Measurements from ENCODE around the gene SPSB3. TPM values are rescaled to one million over a fixed set of nuclear protein-coding genes. Genes with fewer than 3 reads are reported as not detected.

Gene SPSB3
- total and polyA plus RNA-seq, 2 of the 13 experiments (the other 11 are each of a cell fraction or from before 2014, with no cell fraction given) = 13.2 to 21.9 TPM

DNA sequence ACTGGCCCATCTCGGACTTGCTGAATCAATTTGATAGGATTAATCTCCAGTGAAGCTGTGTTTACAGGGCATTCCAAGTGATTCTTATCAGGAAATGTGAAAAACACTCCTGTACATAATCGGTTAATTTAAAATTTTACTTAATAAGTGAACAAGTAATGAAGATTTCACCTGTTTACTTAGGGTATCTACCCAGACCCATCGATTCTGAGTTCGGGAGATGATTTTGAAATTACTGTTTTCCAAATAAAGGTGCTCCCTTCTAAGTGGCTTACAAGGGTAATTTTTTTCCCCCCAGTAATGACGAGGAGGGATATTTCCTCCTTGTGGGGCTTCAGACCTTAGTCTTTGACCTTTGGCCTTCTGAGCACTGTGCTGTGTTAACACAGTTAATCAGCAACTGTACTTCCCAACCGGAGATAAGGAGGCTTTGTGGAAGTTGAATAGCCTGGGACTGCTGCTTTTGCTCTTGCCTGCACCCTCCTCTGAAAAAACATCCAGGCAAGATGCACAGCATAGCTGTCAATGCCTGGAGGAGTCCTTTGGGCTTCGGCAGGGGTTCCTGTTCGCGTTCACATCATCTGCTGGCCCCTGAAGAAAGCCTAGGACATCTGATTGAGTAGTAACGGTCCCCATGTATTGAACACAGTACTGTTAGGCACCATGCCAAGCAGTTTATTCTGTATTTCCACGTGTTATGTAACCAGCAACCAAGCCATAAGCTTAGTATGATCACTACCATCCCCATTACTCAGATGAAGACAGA lies 46.5 kb upstream of the SPSB3 start (continued):
- no peak for TF ChIP-seq ZNF20 (CRISPR knock-in tag; IDR thresholded peaks at IDR 0.05)
- TF ChIP-seq RARA (CRISPR knock-in tag; IDR thresholded peaks at IDR 0.05) = peak; percentile 81
- TF ChIP-seq, protein P1, sequence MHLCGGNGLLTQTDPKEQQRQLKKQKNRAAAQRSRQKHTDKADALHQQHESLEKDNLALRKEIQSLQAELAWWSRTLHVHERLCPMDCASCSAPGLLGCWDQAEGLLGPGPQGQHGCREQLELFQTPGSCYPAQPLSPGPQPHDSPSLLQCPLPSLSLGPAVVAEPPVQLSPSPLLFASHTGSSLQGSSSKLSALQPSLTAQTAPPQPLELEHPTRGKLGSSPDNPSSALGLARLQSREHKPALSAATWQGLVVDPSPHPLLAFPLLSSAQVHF (CRISPR knock-in tag; IDR thresholded peaks at IDR 0.05) = no peak
- TF ChIP-seq, protein P2, sequence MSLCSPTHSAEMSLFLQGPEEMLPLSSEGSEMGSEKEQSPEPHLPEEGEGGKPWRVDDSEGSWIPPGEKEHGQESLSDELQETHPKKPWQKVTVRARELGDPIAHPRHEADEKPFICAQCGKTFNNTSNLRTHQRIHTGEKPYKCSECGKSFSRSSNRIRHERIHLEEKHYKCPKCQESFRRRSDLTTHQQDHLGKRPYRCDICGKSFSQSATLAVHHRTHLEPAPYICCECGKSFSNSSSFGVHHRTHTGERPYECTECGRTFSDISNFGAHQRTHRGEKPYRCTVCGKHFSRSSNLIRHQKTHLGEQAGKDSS (CRISPR knock-in tag; IDR thresholded peaks at IDR 0.05; ENCODE audit: borderline replicate concordance, low read depth) = peak; percentile 87
- TF ChIP-seq ZNF546 (CRISPR knock-in tag; conservative IDR thresholded peaks at IDR 0.05) = no peak
- TF ChIP-seq IKZF4 (CRISPR knock-in tag; IDR thresholded peaks at IDR 0.05; ENCODE audit: borderline replicate concordance, low read depth, not compliant biosample characterization) = peak; percentile 41
- TF ChIP-seq, protein P3, sequence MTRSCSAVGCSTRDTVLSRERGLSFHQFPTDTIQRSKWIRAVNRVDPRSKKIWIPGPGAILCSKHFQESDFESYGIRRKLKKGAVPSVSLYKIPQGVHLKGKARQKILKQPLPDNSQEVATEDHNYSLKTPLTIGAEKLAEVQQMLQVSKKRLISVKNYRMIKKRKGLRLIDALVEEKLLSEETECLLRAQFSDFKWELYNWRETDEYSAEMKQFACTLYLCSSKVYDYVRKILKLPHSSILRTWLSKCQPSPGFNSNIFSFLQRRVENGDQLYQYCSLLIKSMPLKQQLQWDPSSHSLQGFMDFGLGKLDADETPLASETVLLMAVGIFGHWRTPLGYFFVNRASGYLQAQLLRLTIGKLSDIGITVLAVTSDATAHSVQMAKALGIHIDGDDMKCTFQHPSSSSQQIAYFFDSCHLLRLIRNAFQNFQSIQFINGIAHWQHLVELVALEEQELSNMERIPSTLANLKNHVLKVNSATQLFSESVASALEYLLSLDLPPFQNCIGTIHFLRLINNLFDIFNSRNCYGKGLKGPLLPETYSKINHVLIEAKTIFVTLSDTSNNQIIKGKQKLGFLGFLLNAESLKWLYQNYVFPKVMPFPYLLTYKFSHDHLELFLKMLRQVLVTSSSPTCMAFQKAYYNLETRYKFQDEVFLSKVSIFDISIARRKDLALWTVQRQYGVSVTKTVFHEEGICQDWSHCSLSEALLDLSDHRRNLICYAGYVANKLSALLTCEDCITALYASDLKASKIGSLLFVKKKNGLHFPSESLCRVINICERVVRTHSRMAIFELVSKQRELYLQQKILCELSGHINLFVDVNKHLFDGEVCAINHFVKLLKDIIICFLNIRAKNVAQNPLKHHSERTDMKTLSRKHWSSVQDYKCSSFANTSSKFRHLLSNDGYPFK (CRISPR knock-in tag; IDR thresholded peaks at IDR 0.05; ENCODE audit: borderline replicate concordance) = no peak
- 0 out of 2 replicates have a peak, but pooled peaks have one; percentile 23 for TF ChIP-seq ZNF3 (CRISPR knock-in tag; IDR thresholded peaks at IDR 0.05)
- peak; percentile 87 for TF ChIP-seq ELF3 (CRISPR knock-in tag; IDR thresholded peaks at IDR 0.05)
- peak; percentile 37; the same call in 1 of the 2 replicates for TF ChIP-seq ZNF556 (CRISPR knock-in tag; IDR thresholded peaks at IDR 0.05; ENCODE audit: borderline replicate concordance)
- TF ChIP-seq NONO (IDR thresholded peaks at IDR 0.05) = no peak
- peak; percentile 64 for TF ChIP-seq NONO (CRISPR knock-in tag; conservative IDR thresholded peaks at IDR 0.05)
- TF ChIP-seq MEIS2 (CRISPR knock-in tag; IDR thresholded peaks at IDR 0.05) = no peak; the same call in 1 of the 2 replicates
- TF ChIP-seq ZNF484 (CRISPR knock-in tag; IDR thresholded peaks at IDR 0.05; ENCODE audit: borderline replicate concordance, low read depth) = no peak
- TF ChIP-seq TOE1 (CRISPR knock-in tag; IDR thresholded peaks at IDR 0.05) = no peak
- TF ChIP-seq SP5 (CRISPR knock-in tag; IDR thresholded peaks at IDR 0.05; ENCODE audit: borderline replicate concordance, low read depth) = 0 out of 2 replicates have a peak, but pooled peaks have one; percentile 25
- TF ChIP-seq CBX5 (CRISPR knock-in tag; IDR thresholded peaks at IDR 0.05; ENCODE audit: borderline replicate concordance) = peak; percentile 23; the same call in 1 of the 2 replicates
- no peak for TF ChIP-seq GTF2F1 (IDR thresholded peaks at IDR 0.05; ENCODE audit: low read length)
- TF ChIP-seq HMGA1 (CRISPR knock-in tag; conservative IDR thresholded peaks at IDR 0.05) = no peak
- TF ChIP-seq ZNF431 (CRISPR knock-in tag; IDR thresholded peaks at IDR 0.05; ENCODE audit: borderline replicate concordance, low read depth) = no peak
- 0 out of 2 replicates have a peak, but pooled peaks have one; percentile 50 for TF ChIP-seq IRX3 (CRISPR knock-in tag; IDR thresholded peaks at IDR 0.05; ENCODE audit: borderline replicate concordance, low read depth)
- peak; percentile 47; the same call in 1 of the 2 replicates for TF ChIP-seq KAT8 (CRISPR knock-in tag; IDR thresholded peaks at IDR 0.05)
- no peak for TF ChIP-seq ZNF121 (CRISPR knock-in tag; IDR thresholded peaks at IDR 0.05)
- no peak for TF ChIP-seq ZNF274 (CRISPR knock-in tag; IDR thresholded peaks at IDR 0.05)
- peak; percentile 61 for TF ChIP-seq ZNF264 (CRISPR knock-in tag; IDR thresholded peaks at IDR 0.05)

Data from HepG2 (cell line).